ENCODE results near the gene NLRP9. TPM values are rescaled to one million over a fixed set of nuclear protein-coding genes. Genes with fewer than 3 reads are reported as not detected.

NLRP9 gene
- total RNA-seq, 1 donor from 2014 or later: not detected

DNA sequence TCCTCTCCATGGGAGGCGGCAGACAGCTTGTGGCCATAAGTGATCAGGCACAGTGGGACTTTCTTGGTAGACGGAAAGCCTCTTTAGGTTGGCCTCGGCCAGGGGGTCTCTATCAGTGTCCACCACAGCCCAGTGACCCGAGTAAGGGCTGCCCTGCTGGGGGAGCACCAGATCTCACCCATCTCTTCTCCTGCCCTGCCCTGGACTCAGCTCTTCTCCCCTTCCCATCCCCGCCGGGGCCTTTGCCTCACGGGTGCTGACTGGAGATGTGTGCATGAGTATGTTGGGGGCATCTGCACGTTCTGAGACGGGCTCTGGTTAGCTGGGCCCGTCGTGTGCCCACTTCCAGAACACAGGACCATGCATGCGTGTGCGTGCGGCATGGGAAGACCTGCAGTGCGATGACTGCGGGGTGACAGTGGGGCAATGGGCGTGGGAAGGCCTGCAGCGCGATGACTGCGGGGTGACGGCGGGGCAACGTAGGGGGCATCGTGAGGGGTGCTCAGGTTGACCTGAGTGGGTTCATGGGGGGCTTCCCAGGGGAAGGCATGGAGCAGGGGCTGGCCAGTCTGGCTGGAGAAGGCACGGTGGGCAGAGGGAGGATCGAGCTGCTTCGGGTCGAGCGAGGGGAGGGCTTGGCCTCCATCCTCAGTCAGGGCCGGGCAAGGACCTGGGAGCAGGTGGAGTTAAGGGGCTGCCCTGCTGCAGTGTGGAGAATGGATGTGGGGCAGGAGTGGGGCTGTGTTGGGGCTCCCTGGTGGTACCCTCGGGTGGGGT, 47.2 kb downstream of the NLRP9 start:
- no peak for ATAC-seq (ENCODE audit: poor library complexity)
- intact Hi-C loops (cut with DNase I): no loop called here
- peak; percentile 20 for DNase-seq

GRCh38 chr19:55690109-55690768, 48.0 kb downstream of the NLRP9 start:
- ATAC-seq (ENCODE audit: poor library complexity) (no peak), DNase-seq (peak; percentile 34)
- intact Hi-C loops (cut with DNase I): no loop called here

DNA sequence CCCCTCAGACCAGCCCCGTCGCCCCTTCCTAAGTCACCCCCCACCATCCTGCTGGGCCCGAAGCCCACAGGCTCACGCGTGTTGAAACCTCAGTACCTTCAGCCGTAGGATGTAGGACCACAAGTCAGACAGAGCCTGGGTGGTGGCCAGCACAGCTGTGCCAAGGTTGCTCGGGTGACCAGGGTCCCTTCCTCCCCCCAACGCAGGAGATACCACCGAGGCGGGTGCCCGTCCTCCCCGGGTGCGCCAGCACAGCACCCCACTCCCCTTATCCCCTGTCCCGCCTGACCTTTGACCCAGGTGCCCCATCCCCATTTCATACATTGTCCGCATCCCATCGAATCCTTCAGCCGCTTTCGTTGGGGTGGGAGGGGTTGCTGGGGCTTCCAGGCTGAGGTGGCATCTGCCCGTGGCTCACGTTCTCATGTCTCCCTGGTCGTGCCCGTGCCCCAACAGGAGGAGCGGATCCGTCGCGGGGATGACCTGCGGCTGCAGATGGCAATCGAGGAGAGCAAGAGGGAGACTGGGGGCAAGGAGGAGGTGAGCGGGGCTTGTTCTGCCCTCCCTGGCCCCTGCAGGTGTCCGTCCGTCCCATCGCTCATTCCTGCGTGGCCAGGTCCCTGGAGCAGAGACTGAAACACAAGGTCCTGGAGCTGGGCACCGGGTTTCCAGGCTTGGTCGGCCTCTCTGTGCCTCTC, 48.6 kb downstream of the NLRP9 start:
- intact Hi-C loops (cut with DNase I): no loop called here
- ATAC-seq (ENCODE audit: poor library complexity) (no peak), DNase-seq (peak; percentile 34)

- peak; percentile 32 for DNase-seq
- intact Hi-C loops (cut with DNase I): no loop called here
- ATAC-seq (ENCODE audit: poor library complexity): no peak
These were observed 49.6 kb downstream of the NLRP9 start for GRCh38 chr19:55688422-55689218.

GRCh38 chr19:55687281-55688201, 50.7 kb downstream of the NLRP9 start:
- DNase-seq (peak; percentile 26), ATAC-seq (ENCODE audit: poor library complexity) (no peak)
- intact Hi-C loops (cut with DNase I): no loop called here

DNA sequence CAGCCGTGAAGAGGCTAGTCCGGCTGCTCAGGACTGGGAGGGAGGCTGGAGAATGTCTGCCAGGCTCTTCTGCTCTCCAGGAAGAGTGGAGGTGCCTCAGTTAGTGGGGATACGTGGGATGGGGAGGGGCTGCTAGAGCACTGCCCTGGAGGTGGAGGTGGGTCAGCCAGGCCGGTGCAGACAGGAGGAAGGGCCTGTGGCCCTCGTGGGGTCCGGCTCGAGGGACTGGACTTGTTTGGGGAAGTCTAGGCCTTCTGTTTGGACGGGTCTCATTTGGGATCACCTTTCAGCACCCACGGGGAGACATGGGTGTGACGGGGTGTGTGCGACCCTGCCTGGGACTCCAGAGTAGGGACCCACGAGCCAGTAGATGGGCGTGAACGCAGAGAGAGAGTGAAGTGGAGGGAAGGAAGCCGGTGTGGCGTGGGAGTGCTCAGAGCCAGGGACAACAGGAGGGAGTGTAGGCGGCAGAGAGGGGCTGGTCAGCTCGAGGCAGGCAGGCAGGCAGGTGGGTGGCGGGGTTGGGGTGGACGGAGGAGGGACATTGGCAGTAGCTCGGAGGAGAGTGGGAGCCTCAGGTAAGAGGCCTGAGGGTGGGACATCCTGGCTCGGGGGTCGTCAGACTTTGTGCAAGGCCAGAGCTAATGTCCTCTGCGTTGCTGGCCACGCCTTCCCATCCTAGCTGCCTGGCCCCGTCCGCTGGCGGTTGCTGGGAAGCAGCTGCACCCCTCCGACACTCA, 51.7 kb downstream of the NLRP9 start:
- intact Hi-C loops (cut with DNase I): no loop called here
- ATAC-seq (ENCODE audit: poor library complexity): no peak
- peak; percentile 32 for DNase-seq

- DNase-seq: no peak
- no peak for ATAC-seq (ENCODE audit: poor library complexity)
- intact Hi-C loops (cut with DNase I): no loop called here
These were observed 52.4 kb downstream of the NLRP9 start for GRCh38 chr19:55685776-55686175.

GRCh38 chr19:55684946-55685681, 53.1 kb downstream of the NLRP9 start:
- no peak for DNase-seq
- intact Hi-C loops (cut with DNase I): no loop called here
- ATAC-seq (ENCODE audit: poor library complexity): no peak

- no peak for DNase-seq
- intact Hi-C loops (cut with DNase I): no loop called here
- ATAC-seq (ENCODE audit: poor library complexity): no peak
These were observed 54.5 kb downstream of the NLRP9 start for GRCh38 chr19:55683449-55684261.

- intact Hi-C loops (cut with DNase I): no loop called here
- DNase-seq (no peak), ATAC-seq (ENCODE audit: poor library complexity) (no peak)
These were observed 56.8 kb downstream of the NLRP9 start for GRCh38 chr19:55681131-55682092.

DNA sequence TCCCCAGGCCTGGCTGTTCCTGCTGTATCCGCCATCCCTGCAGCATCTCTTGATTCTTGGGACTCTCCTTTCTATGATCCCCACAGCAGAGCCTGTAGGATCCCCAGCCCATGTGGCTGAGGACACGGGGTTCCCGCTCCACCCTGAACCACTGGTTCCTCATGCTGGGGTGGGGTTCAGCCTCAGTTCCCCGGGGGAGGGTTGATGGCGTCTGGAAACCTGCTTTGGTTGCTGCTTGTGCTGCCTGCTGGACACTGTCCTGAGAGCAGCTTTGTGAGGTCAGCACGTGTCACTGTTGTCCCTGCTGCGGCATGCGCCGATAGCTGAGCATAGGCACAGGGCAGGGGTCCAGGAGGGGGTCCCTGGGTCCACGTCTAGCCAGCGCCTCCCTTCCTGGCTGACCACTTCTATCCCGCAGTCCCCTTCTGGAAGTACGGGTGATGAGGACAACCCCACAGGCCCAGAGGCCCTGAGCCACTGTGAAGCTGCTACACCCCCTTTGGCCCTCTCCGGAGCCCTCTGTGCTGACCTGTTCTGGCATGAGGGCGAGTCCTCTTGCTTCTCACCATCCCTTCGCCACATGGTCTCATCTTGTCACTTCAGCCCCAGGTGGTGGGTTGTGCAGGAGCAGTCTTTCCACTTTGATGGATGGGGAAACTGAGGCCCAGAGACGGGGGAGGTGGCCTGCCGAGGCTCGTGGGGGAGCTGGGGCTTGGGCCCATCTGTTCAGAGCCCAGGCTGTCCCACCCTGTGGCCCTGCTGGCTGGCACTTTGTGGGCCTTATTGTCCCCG, 57.7 kb downstream of the NLRP9 start:
- no peak for ATAC-seq (ENCODE audit: poor library complexity)
- intact Hi-C loops (cut with DNase I): no loop called here
- no peak for DNase-seq

- DNase-seq (no peak), ATAC-seq (ENCODE audit: poor library complexity) (no peak)
- intact Hi-C loops (cut with DNase I): no loop called here
These were observed 58.6 kb downstream of the NLRP9 start for GRCh38 chr19:55679343-55680257.

GRCh38 chr19:55678121-55678671, 60.0 kb downstream of the NLRP9 start:
- DNase-seq (peak; percentile 65), ATAC-seq (ENCODE audit: poor library complexity) (peak; percentile 3)
- intact Hi-C loops (cut with DNase I): no loop called here
